GM20000 (cell line): ENCODE data around the gene GABBR2.

Experiments
- DNase-seq: peaks from one replicate; pipeline ENCODE4 v3.0.0; 2012; ENCODE audit warnings: low spot score
- CTCF ChIP-seq: IDR thresholded peaks from 2 replicates; pipeline ENCODE4 v1.5.1; 2012; ENCODE audit warnings: mild to moderate bottlenecking, control low read depth; ENCODE audit errors: extremely low read depth, missing control alignments

Gene GABBR2

GRCh38 chr9:98345011-98345410 lies 363.7 kb downstream of the GABBR2 start:
- TF ChIP-seq CTCF = no peak
- no peak for DNase-seq

GRCh38 chr9:98344581-98344980 lies 364.2 kb downstream of the GABBR2 start:
- no peak for DNase-seq
- no peak for TF ChIP-seq CTCF

GRCh38 chr9:98342820-98343210 lies 365.9 kb downstream of the GABBR2 start:
- no peak for TF ChIP-seq CTCF
- DNase-seq = no peak

GRCh38 chr9:98342098-98342819 lies 366.5 kb downstream of the GABBR2 start:
- no peak for TF ChIP-seq CTCF

GRCh38 chr9:98341157-98342097 lies 367.3 kb downstream of the GABBR2 start:
- no peak for TF ChIP-seq CTCF
- no peak for DNase-seq

More at GRCh38 chr9:98342098-98342819, 366.5 kb downstream of the GABBR2 start:
- no peak for DNase-seq

- DNase-seq = no peak
- no peak for TF ChIP-seq CTCF
Observed at GRCh38 chr9:98339987-98340800, 368.5 kb downstream of the GABBR2 start.

GRCh38 chr9:98335661-98336060 lies 373.1 kb downstream of the GABBR2 start:
- no peak for TF ChIP-seq CTCF
- no peak for DNase-seq
